Ecto neural progenitor cell (in vitro differentiated cells): ENCODE data around the gene GOLGA6C.
"Not testable (repeated sequence)": the region's sequence is repeated elsewhere in the genome, so short reads cannot be mapped to it uniquely, and the experiment has no call there.

ENCODE experiments used
- DNase-seq: peaks from one replicate; pipeline ENCODE4 v3.0.0-alpha.2; 2018; ENCODE audit warnings: low spot score

GOLGA6C gene

DNA sequence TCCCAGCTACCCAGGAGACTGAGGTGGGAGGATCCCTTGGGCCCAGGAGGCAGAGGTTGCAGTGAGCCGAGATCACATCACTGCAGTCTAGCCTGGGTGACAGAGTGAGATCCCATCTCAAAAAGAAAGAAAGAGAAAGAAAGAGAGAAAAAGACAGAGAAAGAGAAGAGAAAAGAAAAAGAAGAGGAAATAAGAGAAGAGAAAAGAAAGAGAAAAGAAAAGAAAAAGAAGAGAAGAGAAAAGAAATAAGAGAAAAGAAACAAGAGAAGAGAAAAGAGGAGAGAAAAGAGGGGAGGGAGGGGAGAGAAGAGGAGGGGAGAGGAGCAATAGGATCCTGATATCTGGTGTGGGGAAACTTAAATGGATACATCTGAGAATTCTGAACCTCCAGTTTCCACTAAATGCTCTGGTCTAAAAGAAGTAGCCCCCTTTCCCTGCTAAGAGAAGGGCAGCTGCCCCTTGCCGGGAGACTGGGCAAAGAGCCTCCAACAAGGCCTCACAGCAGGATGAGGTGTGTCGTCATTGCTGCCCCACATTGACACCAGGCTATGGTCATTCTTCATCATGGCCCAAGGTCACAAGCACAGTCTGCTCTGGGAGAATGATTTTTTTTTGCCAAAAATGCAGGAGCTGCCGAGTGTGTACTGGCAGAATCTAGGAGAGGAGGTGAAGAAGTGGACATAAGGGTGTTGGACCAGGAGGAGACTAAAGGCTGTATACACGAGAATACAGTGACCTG lies 56.6 kb downstream of the GOLGA6C start:
- DNase-seq: peak; percentile 10

DNA sequence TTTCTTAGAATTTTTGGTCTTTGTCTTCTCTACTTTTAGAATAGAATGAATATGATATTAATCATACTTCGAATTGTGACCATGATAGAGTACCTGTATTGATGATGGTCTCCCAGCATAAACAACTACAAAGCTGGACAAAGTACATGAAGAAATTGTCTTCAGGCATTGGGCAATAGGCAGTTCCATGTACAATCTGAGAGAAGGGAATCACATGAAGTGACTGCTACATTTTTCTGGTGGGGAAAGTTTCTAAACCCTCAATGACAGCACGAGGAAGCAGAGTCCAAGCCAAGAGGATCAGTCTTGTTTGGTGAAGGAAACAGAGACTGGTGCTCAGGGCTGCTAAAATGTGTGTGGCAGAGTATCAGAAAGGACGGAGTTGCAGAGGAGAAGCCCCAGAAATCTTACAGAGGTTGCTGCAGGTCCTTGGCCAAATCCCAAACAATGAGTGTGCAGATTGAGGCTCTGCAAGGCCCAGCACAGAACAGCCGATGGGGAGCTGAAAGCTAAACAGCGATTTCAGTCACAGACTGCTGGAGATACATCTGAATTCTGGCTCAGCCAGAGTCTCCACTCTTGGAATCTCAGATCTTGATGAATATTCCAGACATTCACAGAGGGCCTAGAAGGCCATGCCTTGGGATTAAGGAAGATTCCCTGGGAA lies 61.2 kb downstream of the GOLGA6C start:
- DNase-seq: not testable (repeated sequence)
